Liver (tissue), 9 donors: Measurements from ENCODE around the gene OR2V1. TPM values are rescaled to one million over a fixed set of nuclear protein-coding genes. Genes with fewer than 3 reads are reported as not detected.
"Not testable (repeated sequence)": the region's sequence is repeated elsewhere in the genome, so short reads cannot be mapped to it uniquely, and the experiment has no call there.

Experiments
- DNase-seq: peaks from one replicate; pipeline ENCODE4 v3.0.0-alpha.2; 2017; ENCODE audit warnings: low spot score
- H3K27ac ChIP-seq, 2 donors: one replicate each; pipeline ENCODE4 v1.7.0; 2013; ENCODE audit warnings: inconsistent platforms in 2 of 2, low read length in 2 of 2, control low read depth in 1 of 2, low read depth in 1 of 2, mild to moderate bottlenecking in 1 of 2
- H3K27me3 ChIP-seq, 4 donors: one replicate each; pipeline versions ENCODE4 v1.6.1 to v1.7.0; 2013; ENCODE audit warnings: low read length in 3 of 4, inconsistent platforms in 1 of 4, mild to moderate bottlenecking in 1 of 4, moderate library complexity in 1 of 4; ENCODE audit not compliant: control insufficient read depth in 4 of 4, insufficient read depth in 4 of 4
- H3K36me3 ChIP-seq, 4 donors: one replicate each; pipeline versions ENCODE4 v1.6.1 to v1.7.0; 2013; ENCODE audit warnings: low read length in 3 of 4, mild to moderate bottlenecking in 3 of 4, low read depth in 1 of 4, moderate library complexity in 1 of 4; ENCODE audit not compliant: control insufficient read depth in 4 of 4, insufficient read depth in 3 of 4
- H3K4me1 ChIP-seq, 4 donors: one replicate each; pipeline versions ENCODE4 v1.6.1 to v1.7.0; 2013; ENCODE audit warnings: low read length in 3 of 4, mild to moderate bottlenecking in 3 of 4, moderate library complexity in 1 of 4; ENCODE audit not compliant: control insufficient read depth in 4 of 4, insufficient read depth in 4 of 4
- H3K4me3 ChIP-seq, 3 donors: one replicate each; pipeline versions ENCODE4 v1.6.1 to v1.7.0; 2013; ENCODE audit warnings: low read length in 3 of 3, control low read depth in 1 of 3, low read depth in 1 of 3, mild to moderate bottlenecking in 1 of 3
- H3K9ac ChIP-seq, 2 donors: one replicate each; pipeline ENCODE4 v1.7.0; 2013; ENCODE audit warnings: low read length in 2 of 2, mild to moderate bottlenecking in 2 of 2, moderate library complexity in 2 of 2, control low read depth in 1 of 2, low read depth in 1 of 2
- H3K9me3 ChIP-seq, 4 donors: one replicate each; pipeline versions ENCODE4 v1.6.1 to v1.7.0; 2013; ENCODE audit warnings: low read length in 3 of 4; ENCODE audit not compliant: control insufficient read depth in 4 of 4
- EGR1 ChIP-seq, 2 donors: IDR thresholded peaks; 2 replicates each; pipeline ENCODE4 v1.6.1; 2016 to 2018; ENCODE audit warnings: antibody characterized with exemption in 2 of 2, low read depth in 2 of 2
- FOXA1 ChIP-seq: IDR thresholded peaks from 2 replicates; pipeline ENCODE4 v1.6.1; 2016; ENCODE audit warnings: antibody characterized with exemption
- FOXA2 ChIP-seq: IDR thresholded peaks from 2 replicates; pipeline ENCODE4 v1.6.1; 2016; ENCODE audit warnings: antibody characterized with exemption
- GABPA ChIP-seq, 2 donors: IDR thresholded peaks in 1 of 2; conservative IDR thresholded peaks in 1 of 2; 2 replicates each; pipeline ENCODE4 v1.6.1; 2016; ENCODE audit warnings: antibody characterized with exemption in 2 of 2, mild to moderate bottlenecking in 1 of 2, moderate library complexity in 1 of 2
- HNF4A ChIP-seq, 2 donors: conservative IDR thresholded peaks; 2 replicates each; pipeline ENCODE4 v1.6.1; 2016; ENCODE audit warnings: antibody characterized with exemption in 2 of 2, mild to moderate bottlenecking in 2 of 2
- HNF4G ChIP-seq: IDR thresholded peaks from 2 replicates; pipeline ENCODE4 v1.6.1; 2016; ENCODE audit warnings: antibody characterized with exemption
- JUND ChIP-seq, 2 donors: IDR thresholded peaks; 2 replicates each; pipeline ENCODE4 v1.6.1; 2016; ENCODE audit warnings: antibody characterized with exemption in 2 of 2
- NR2F2 ChIP-seq: IDR thresholded peaks from 2 replicates; pipeline ENCODE4 v1.6.1; 2016; ENCODE audit warnings: antibody characterized with exemption
- RAD21 ChIP-seq, 2 donors: IDR thresholded peaks; 2 replicates each; pipeline ENCODE4 v1.6.1; 2016; ENCODE audit warnings: antibody characterized with exemption in 2 of 2, mild to moderate bottlenecking in 2 of 2
- RXRA ChIP-seq, 2 donors: IDR thresholded peaks; 2 replicates each; pipeline ENCODE4 v1.6.1; 2017 to 2018; ENCODE audit warnings: antibody characterized with exemption in 2 of 2, mild to moderate bottlenecking in 1 of 2
- SP1 ChIP-seq: IDR thresholded peaks from 2 replicates; pipeline ENCODE4 v1.6.1; 2018; ENCODE audit warnings: antibody characterized with exemption, mild to moderate bottlenecking
- TAF1 ChIP-seq: conservative IDR thresholded peaks from 2 replicates; pipeline ENCODE4 v1.6.1; 2016; ENCODE audit warnings: antibody characterized with exemption, mild to moderate bottlenecking
- YY1 ChIP-seq: IDR thresholded peaks from 2 replicates; pipeline ENCODE4 v1.6.1; 2016; ENCODE audit warnings: antibody characterized with exemption, mild to moderate bottlenecking
- WGBS: extraction: QIAGEN DNeasy Blood & Tissue Kit; methylation state at CpG from one replicate; pipeline ENCODE4 v1.1.7; 2013; 5-methylcytosine and 5-hydroxymethylcytosine counted together
- polyA plus RNA-seq, 2 donors: library from polyadenylated mRNA; stranded (reverse) in 1 of 2; unstranded in 1 of 2; fragments of 200-250 nt in 1 of 2; fragments of >200 nt in 1 of 2; fragmentation: Nextera tagmentation in 1 of 2; extraction: Ambion mirVana in 1 of 2; gene quantifications; one replicate each; pipeline versions ENCODE4 v1.2.1 to v1.2.3, GENCODE V29; 2013 to 2015
- total RNA-seq, 2 donors: library from RNA; depleted of rRNA; stranded (reverse); fragments of >200 nt; gene quantifications; one replicate each; pipeline ENCODE4 v1.2.3, GENCODE V29; 2014
- TF ChIP-seq, protein P1 (sequence below): fragments of 150-350 bp; IDR thresholded peaks from 2 replicates; pipeline ENCODE4 v1.5.1; 2017; ENCODE audit warnings: improper control_type of control experiment, low read depth, low read length; ENCODE audit not compliant: missing input control
- TF ChIP-seq, protein P2 (sequence below): IDR thresholded peaks from 2 replicates; pipeline ENCODE4 v1.6.1; 2016; ENCODE audit warnings: antibody characterized with exemption
- TF ChIP-seq, protein P3 (sequence below): IDR thresholded peaks from 2 replicates; pipeline ENCODE4 v1.6.1; 2016; ENCODE audit warnings: antibody characterized with exemption
- donor health status: healthy.
- donor health status: healthy.
- donor health status: healthy.
- donor health status: healthy.
- donor health status: healthy.

OR2V1 gene, protein sequence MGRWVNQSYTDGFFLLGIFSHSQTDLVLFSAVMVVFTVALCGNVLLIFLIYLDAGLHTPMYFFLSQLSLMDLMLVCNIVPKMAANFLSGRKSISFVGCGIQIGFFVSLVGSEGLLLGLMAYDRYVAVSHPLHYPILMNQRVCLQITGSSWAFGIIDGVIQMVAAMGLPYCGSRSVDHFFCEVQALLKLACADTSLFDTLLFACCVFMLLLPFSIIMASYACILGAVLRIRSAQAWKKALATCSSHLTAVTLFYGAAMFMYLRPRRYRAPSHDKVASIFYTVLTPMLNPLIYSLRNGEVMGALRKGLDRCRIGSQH
- total RNA-seq (not detected), polyA plus RNA-seq (not detected)

DNA sequence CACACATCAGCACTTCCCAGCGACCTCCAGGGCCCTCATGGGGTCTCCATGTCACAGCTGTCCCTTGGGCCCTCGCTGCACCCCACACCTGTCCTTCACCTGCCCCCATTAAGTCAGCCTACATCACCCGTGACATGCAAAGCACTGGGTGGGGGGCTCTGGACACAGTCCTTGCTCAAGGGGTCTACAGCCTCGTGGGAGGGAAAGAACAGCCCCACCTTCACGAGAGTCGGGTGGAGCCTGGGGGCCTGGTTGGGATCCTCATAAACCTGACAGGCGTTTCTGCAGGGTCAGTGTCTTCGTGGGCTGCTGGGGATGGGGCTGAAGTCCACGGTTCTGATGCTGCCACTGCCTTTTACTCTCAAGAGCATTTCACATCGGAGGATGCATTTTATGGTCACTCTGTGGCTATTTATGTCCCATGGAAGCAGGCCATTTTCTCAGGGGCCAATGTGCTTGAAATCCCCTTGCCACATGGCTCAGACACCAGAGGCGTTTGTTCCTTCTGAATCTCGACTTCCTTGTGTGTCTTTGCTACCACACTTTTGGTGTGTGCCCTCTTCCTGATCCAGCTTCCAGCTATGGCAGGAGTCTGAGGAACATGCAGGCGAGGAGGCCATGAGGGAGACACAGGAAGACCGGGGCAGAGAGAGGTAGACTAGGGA is at the start of gene OR2V1:
Gene OR2V1, minus strand, starts transcription at position 338 of the 665 bp plus-strand sequence. CDS start 5,865 bp downstream, outside the sequence.
- peaks cover 0 to 7% (median 0%) of the 10 kb centered on the region in 4 donors for H3K27me3 ChIP-seq
- no peak within 1 kb of the TSS for H3K4me3 ChIP-seq
- DNase-seq, result no peak
- WGBS, result 68% methylated on average over 14 of the region's 14 CpGs
- H3K4me1 ChIP-seq, result peaks cover 0 to 5% (median 0%) of the 10 kb centered on the region in 4 donors
- no peaks in the 10 kb centered on the region for H3K36me3 ChIP-seq
- TF ChIP-seq YY1 (no peak), SP1 (no peak), HNF4G (no peak), FOXA2 (no peak), TAF1 (no peak), GABPA (IDR thresholded peaks at IDR 0.05 in 1 of 2, conservative IDR thresholded peaks at IDR 0.05 in 1 of 2) (no peak), RXRA (IDR thresholded peaks at IDR 0.05) (no peak), FOXA1 (no peak), JUND (IDR thresholded peaks at IDR 0.05) (no peak), EGR1 (IDR thresholded peaks at IDR 0.05; ENCODE audit: low read depth in 2 of 2) (no peak), RAD21 (IDR thresholded peaks at IDR 0.05) (no peak), NR2F2 (no peak), HNF4A (conservative IDR thresholded peaks at IDR 0.05) (no peak)
- TF ChIP-seq, protein P1, sequence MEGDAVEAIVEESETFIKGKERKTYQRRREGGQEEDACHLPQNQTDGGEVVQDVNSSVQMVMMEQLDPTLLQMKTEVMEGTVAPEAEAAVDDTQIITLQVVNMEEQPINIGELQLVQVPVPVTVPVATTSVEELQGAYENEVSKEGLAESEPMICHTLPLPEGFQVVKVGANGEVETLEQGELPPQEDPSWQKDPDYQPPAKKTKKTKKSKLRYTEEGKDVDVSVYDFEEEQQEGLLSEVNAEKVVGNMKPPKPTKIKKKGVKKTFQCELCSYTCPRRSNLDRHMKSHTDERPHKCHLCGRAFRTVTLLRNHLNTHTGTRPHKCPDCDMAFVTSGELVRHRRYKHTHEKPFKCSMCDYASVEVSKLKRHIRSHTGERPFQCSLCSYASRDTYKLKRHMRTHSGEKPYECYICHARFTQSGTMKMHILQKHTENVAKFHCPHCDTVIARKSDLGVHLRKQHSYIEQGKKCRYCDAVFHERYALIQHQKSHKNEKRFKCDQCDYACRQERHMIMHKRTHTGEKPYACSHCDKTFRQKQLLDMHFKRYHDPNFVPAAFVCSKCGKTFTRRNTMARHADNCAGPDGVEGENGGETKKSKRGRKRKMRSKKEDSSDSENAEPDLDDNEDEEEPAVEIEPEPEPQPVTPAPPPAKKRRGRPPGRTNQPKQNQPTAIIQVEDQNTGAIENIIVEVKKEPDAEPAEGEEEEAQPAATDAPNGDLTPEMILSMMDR, result no peak
- TF ChIP-seq, protein P2, sequence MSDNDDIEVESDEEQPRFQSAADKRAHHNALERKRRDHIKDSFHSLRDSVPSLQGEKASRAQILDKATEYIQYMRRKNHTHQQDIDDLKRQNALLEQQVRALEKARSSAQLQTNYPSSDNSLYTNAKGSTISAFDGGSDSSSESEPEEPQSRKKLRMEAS, result no peak
- TF ChIP-seq, protein P3, sequence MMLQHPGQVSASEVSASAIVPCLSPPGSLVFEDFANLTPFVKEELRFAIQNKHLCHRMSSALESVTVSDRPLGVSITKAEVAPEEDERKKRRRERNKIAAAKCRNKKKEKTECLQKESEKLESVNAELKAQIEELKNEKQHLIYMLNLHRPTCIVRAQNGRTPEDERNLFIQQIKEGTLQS, result no peak
- H3K27ac ChIP-seq, result no peak within 1 kb of the TSS
- no peak within 1 kb of the TSS for H3K9ac ChIP-seq
- no peaks in the 10 kb centered on the region for H3K9me3 ChIP-seq

DNA sequence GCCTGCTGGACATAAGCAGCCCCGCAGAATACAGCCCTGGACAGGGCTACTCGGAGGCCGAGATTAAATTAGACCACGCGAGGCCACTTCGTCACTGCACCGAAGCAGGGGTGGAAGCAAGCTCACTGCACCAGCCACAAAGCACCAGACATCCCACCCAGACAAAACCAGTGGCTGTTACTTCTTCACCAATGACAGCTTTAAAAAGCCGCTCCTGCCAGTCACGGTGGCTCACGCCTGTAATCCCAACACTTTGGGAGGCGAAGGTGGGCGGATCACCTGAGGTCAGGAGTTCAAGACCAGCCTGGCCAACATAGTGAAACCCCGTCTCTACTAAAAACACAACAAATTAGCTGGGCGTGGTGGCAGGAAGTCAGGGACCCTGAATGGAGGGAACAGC is 46.6 kb upstream of the OR2V1 start:
- H3K27me3 ChIP-seq, DNase-seq, H3K27ac ChIP-seq, H3K9ac ChIP-seq, H3K4me3 ChIP-seq, H3K36me3 ChIP-seq, H3K4me1 ChIP-seq, H3K9me3 ChIP-seq: not testable (repeated sequence)
- WGBS, result 70% methylated on average over 14 of the region's 14 CpGs
